ENCODE measurements around the gene BTBD2.
A peak's percentile ranks its signal among the peaks of the same experiment; 100 is the strongest.
"Not testable (repeated sequence)": the region's sequence is repeated elsewhere in the genome, so short reads cannot be mapped to it uniquely, and the experiment has no call there.

Gene BTBD2

DNA sequence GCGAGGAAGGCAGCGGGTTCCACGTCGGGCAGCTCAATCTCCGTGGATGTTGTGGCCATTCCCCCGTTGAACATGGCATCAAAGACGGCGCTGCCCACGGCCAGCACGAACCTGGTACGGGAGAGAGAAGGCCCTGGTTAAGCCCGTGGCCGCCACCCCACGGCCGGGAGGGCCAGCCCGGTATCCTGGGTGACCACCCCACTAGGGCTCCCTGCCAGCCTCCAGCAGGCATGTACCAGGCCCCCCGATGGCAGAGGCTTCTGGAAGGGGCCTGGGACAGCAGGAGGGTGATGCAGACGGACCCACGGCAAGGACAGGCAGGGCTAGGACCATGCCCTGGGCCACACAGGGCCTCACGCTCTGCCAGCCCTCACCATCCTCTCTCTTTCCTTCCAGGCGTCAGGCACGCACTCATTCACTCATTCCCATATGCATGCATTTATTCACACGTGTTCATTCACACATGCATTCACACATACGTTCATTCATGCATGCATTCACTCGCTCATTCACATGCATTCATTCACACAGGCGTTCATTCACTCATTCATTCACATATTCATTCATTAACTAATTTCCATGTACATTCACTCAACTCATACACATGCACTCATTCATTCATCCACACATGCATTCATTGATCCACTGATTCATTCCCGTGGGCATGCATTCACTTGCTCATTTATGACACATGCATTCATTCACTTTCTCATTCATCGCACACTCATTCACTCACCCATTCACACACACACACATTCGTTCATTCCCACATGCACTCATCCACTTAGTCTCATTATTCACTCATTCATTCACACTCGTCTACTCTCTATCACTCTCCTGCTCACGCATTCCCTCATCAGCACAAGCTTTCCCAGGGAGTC is 17.9 kb downstream of the BTBD2 start:
- DNase-seq (ENCODE audit: low spot score): no peak
- H3K27ac ChIP-seq: no peak overlapping the region
- TF ChIP-seq, protein P1, sequence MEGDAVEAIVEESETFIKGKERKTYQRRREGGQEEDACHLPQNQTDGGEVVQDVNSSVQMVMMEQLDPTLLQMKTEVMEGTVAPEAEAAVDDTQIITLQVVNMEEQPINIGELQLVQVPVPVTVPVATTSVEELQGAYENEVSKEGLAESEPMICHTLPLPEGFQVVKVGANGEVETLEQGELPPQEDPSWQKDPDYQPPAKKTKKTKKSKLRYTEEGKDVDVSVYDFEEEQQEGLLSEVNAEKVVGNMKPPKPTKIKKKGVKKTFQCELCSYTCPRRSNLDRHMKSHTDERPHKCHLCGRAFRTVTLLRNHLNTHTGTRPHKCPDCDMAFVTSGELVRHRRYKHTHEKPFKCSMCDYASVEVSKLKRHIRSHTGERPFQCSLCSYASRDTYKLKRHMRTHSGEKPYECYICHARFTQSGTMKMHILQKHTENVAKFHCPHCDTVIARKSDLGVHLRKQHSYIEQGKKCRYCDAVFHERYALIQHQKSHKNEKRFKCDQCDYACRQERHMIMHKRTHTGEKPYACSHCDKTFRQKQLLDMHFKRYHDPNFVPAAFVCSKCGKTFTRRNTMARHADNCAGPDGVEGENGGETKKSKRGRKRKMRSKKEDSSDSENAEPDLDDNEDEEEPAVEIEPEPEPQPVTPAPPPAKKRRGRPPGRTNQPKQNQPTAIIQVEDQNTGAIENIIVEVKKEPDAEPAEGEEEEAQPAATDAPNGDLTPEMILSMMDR (conservative IDR thresholded peaks at IDR 0.05; ENCODE audit: low read depth): no peak
- ChIA-PET CTCF (no interaction called here), POLR2A (ENCODE audit: low non-redundant PET) (no interaction called here)

DNA sequence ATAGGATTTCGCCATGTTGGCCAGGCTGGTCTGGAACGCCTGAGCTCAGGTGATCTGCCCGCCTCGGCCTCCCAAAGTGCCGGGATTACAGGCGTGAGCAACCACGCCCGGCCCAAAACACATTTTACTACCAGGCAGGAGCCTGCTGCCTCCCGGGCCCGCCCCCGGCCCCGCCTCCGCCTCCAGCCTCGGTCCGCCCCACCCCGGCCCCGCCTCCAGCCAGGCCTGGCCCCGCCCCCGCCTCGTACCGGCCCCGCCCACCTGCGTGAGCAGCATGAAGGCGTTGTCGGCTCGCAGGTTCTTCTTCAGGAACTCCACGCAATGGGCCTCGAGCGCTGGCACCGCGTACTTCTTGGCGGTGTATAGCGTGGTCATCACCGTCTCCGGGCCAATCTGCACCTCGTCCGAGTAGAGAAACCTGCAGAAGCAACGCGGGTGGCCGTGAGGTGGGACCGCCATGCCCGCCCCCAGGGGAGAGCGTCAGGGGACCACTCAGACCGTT is 22.7 kb downstream of the BTBD2 start:
- H3K27ac ChIP-seq: peak overlapping the region; percentile 30
- TF ChIP-seq, protein P1 (conservative IDR thresholded peaks at IDR 0.05; ENCODE audit: low read depth): no peak
- CTCF ChIA-PET: interaction anchor here (0.9 kb wide), 1 partner anchor 128 kb away, joined by 3 read pairs; no protein-coding TSS in a partner anchor
- no peak for DNase-seq (ENCODE audit: low spot score)
- POLR2A ChIA-PET (ENCODE audit: low non-redundant PET): no interaction called here

DNA sequence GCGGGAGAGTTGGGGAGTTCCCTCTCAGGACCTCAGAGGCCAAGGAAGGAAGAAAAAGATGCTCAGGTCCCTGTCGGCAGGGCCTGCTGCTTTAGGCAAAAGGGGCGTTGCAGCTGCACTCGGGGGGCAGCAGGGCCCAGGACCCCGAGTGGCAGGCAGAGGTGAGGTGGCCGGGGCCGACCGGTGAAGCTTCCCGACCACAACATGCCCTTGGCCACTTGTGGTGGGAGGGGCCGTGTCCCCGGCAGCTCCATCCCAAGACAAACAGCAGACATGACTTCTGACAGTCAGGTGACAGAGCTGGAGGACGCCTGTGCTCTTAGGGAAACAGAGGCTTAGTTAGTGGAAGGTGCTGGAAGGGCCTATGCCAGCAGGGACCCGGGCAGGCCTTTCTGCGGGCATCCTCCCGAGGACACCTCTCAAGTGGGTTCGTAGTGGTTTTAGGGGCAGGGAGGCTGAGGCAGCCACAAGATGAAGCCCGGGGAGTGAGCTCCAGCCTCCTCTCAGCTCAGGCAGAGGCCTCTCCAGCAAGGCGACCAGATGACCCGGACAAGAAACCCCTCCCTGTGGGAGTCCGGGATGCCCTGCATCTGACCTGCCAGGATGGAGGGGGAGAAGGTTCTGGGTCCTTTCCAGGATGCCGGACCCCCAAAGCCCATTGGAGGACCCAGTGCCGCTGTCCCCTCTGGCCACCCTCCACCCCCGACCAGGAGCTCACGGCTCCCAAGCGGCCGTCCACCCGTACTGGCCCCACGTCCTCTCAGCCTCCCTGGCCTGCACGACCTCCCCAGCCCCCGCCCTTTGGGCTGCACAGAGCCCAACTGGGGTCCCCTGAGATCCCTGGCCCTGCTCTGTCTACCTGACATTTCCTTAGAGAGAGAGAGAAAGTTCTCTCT is 24.2 kb downstream of the BTBD2 start:
- TF ChIP-seq, protein P1 (conservative IDR thresholded peaks at IDR 0.05; ENCODE audit: low read depth): no peak
- peak overlapping the region; percentile 30 for H3K27ac ChIP-seq
- DNase-seq (ENCODE audit: low spot score): no peak
- CTCF ChIA-PET: interaction anchor here (0.7 kb wide), 1 partner anchor 1259 kb away, joined by 5 read pairs; no protein-coding TSS in a partner anchor
- POLR2A ChIA-PET (ENCODE audit: low non-redundant PET): no interaction called here

DNA sequence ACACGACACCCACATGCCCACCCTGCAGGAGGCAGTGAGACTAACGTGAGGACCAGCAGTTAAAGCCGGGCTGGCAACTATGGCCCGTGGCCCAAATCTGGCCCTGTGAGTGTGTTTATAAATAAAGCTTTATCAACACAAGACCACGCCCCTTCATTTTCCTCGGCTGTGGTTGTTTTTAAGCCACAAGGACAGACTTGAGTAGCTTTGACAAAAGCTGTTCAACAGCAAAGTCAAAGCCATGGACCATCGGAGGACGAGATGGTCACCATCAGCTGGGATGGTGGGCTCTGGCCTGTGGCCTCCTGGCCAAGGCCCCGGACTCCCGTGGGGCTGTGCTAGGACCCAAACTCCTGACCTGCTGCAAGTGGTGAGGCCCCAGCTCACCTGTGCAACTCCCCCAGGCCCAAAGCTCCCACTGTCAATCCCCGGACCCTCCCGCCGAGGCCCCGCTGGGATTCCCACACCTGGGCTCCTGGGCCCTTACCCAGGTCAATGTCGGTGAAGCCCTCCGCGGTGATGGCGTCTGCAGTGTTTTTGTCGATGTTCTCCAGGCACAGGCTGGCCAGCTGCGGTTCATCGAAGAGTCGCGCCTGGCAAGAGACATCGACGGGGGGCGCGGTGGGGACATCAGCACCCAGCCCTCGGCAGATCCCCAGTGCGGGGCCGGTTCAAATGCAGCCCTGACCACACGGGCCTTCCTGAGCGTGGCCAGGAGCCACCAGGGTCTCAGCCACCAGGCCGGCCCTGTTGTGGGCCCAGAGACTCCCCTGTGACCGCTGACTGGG is 25.1 kb downstream of the BTBD2 start:
- ChIA-PET CTCF (no interaction called here), POLR2A (ENCODE audit: low non-redundant PET) (no interaction called here)
- H3K27ac ChIP-seq: peak overlapping the region; percentile 48; the same call in 1 of the 2 replicates
- TF ChIP-seq, protein P1 (conservative IDR thresholded peaks at IDR 0.05; ENCODE audit: low read depth): no peak
- no peak for DNase-seq (ENCODE audit: low spot score)

DNA sequence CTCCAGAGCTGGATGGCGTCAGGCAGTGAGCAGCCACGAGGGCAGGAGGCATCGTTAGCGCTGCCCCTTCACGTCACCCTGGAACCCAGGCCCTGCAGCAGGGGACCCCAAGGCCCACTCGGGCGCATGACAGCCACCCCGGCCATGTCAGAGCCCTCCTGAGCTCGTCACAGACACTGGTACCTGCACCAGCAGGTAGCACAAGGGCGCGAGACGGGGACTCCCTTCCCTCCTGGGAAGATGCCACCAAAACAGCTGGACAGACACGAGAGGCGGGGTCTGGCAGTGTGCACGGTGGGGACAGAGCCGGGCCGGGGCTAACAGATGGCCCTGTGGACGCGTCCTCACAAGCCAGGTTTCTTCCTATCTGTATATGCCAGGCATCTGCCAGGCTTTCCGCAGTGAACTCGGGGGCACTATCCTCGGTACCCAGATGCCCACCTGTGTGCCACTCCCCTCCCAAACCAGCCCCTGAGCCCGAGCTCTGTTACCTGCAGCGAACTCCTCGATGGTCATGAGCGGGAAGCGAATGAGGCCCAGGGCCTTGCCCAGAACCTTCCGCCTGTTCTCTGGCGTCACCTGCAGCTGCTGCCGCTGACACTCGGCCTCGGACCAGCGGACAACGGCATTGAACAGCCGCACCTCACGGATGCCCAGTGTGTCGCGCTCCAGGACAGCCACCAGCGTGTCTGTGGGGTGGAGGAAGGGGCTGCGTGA is 25.8 kb downstream of the BTBD2 start:
- DNase-seq (ENCODE audit: low spot score): no peak
- H3K27ac ChIP-seq: peak overlapping the region; percentile 48
- POLR2A ChIA-PET (ENCODE audit: low non-redundant PET): no interaction called here
- CTCF ChIA-PET: interaction anchor here (0.6 kb wide), 1 partner anchor 306 kb away, joined by 3 read pairs; no protein-coding TSS in a partner anchor
- TF ChIP-seq, protein P1 (conservative IDR thresholded peaks at IDR 0.05; ENCODE audit: low read depth): no peak

DNA sequence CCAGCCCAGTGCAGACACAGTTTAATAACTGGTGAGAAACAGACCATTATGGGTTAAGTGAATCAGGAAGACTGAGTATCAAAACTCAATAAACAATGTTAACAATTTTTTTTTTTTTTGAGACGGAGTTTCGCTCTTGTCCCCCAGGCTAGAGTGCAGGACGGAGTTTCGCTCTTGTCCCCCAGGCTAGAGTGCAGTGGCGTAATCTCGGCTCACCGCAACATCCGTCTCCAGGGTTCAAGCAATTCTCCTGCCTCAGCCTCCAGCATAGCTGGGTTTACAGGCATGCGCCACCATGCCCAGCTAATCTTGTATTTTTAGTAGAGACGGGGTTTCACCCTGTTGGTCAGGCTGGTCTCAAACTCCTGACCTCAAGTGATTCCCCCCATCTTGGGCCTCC is 27.1 kb downstream of the BTBD2 start:
- POLR2A ChIA-PET (ENCODE audit: low non-redundant PET): not testable (repeated sequence)

More for the DNA sequence above, 27.1 kb downstream of the BTBD2 start:
- H3K27ac ChIP-seq: peak overlapping the region; percentile 48
- DNase-seq (ENCODE audit: low spot score); CTCF ChIA-PET: not testable (repeated sequence)

All from RWPE1 (cell line).